Parathyroid adenoma (tissue), 2 donors: ENCODE measurements around the gene ACAA2.
"Not testable (repeated sequence)": the region's sequence is repeated elsewhere in the genome, so short reads cannot be mapped to it uniquely, and the experiment has no call there.

Source experiments
- H2AFZ ChIP-seq: fragments of 300-600 bp; sonication (generic); one replicate; pipeline ENCODE4 v1.7.0; 2017; ENCODE audit warnings: antibody characterized with exemption, mild to moderate bottlenecking
- H3K27ac ChIP-seq: fragments of 300-600 bp; sonication (generic); one replicate; pipeline ENCODE4 v1.7.0; 2017
- H3K27me3 ChIP-seq: fragments of 300-600 bp; sonication (generic); one replicate; pipeline ENCODE4 v1.7.0; 2017; ENCODE audit warnings: low read length; ENCODE audit not compliant: control insufficient read depth, insufficient read depth
- H3K36me3 ChIP-seq: fragments of 300-600 bp; sonication (generic); one replicate; pipeline ENCODE4 v1.7.0; 2017; ENCODE audit warnings: low read length; ENCODE audit not compliant: control insufficient read depth, insufficient read depth
- H3K4me1 ChIP-seq: fragments of 300-600 bp; sonication (generic); one replicate; pipeline ENCODE4 v1.7.0; 2017; ENCODE audit warnings: control low read depth
- H3K4me2 ChIP-seq: fragments of 300-600 bp; sonication (generic); one replicate; pipeline ENCODE4 v1.7.0; 2017; ENCODE audit warnings: low read length
- H3K4me3 ChIP-seq: fragments of 300-600 bp; sonication (generic); one replicate; pipeline ENCODE4 v1.7.0; 2017; ENCODE audit warnings: low read depth, low read length
- H3K79me2 ChIP-seq: fragments of 300-600 bp; sonication (generic); one replicate; pipeline ENCODE4 v1.7.0; 2017; ENCODE audit warnings: control low read depth
- H3K9ac ChIP-seq: fragments of 300-600 bp; sonication (generic); one replicate; pipeline ENCODE4 v1.7.0; 2017; ENCODE audit warnings: mild to moderate bottlenecking
- H3K9me3 ChIP-seq: fragments of 300-600 bp; sonication (generic); one replicate; pipeline ENCODE4 v1.7.0; 2017; ENCODE audit warnings: low read length; ENCODE audit not compliant: control insufficient read depth
- CTCF ChIP-seq: fragments of 300-600 bp; sonication (generic); IDR thresholded peaks from one replicate; pipeline ENCODE4 v1.7.0; 2017; ENCODE audit warnings: antibody characterized with exemption, mild to moderate bottlenecking
- donor health status: primary hyperparathyroidism.

The ACAA2 gene

DNA sequence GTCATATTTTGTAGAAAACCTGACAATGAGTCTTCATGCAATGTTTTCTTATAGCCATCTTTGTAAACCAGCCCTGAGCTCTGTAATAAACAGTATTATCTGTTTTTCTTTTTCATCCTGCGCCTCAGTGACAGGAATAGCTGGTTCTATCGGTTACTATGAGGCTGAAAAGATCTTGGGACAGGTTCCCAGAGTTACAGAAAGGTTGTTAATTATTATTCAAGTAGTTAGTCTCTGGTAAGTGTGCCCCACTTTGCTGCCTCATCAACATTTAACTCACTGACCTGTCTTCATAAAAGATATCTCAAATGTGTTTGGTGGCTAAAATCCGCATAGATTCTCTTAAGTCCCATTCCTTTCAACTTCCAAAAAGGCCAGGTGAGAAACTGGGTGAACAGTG, 18.6 kb downstream of the ACAA2 start:
- Histone ChIP-seq H3K27me3 (no peaks in the 10 kb centered on the region), H3K36me3 (no peaks in the 10 kb centered on the region), H3K9me3 (no peaks in the 10 kb centered on the region), H2AFZ (no peak overlapping the region), H3K79me2 (no peaks in the 10 kb centered on the region), H3K4me1 (no peaks in the 10 kb centered on the region), H3K27ac (no peak overlapping the region), H3K4me3 (no peak overlapping the region), H3K9ac (no peak overlapping the region), H3K4me2 (no peak overlapping the region)
- TF ChIP-seq CTCF, result no peak

- not testable (repeated sequence) for H3K4me2 ChIP-seq, H3K36me3 ChIP-seq, H3K27ac ChIP-seq, H3K9me3 ChIP-seq, H2AFZ ChIP-seq, H3K79me2 ChIP-seq, H3K4me1 ChIP-seq, H3K27me3 ChIP-seq, H3K4me3 ChIP-seq, H3K9ac ChIP-seq
Measured at GRCh38 chr18:49789560-49790134, 23.7 kb downstream of the ACAA2 start.

DNA sequence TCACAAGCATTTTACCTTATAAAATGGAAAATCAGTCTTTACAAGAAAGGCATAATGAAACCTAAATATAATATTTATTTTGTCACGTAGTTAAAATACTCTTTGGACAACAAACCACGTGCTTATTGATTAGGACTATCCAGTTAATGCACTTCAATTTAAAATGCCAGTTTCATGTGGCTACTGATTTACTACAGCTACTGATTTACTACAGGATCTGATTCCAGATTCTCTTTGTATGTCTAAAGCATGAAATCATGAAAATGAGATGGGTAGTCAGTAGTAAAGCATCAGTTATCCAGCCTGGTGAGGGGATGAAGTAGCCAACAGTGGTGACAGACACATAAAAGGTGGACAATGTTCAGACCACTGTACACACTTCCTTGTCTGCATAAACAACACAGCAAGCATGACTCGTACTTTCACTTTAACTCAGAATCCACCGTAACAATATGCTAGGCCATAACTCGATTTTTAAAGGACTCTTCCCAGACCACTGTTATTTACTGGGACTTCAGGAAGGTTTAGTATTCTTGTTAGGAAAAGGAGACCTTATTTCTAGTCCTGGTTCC, 24.9 kb downstream of the ACAA2 start:
- Histone ChIP-seq H3K4me1 (no peaks in the 10 kb centered on the region), H3K4me3 (no peak overlapping the region), H3K9me3 (no peaks in the 10 kb centered on the region), H3K36me3 (no peaks in the 10 kb centered on the region), H2AFZ (no peak overlapping the region), H3K27me3 (no peaks in the 10 kb centered on the region), H3K4me2 (no peak overlapping the region), H3K9ac (no peak overlapping the region), H3K27ac (no peak overlapping the region), H3K79me2 (no peaks in the 10 kb centered on the region)
- TF ChIP-seq CTCF, result no peak

- Histone ChIP-seq H3K36me3 (no peaks in the 10 kb centered on the region), H3K4me1 (no peaks in the 10 kb centered on the region), H3K79me2 (no peaks in the 10 kb centered on the region), H3K27ac (no peak overlapping the region), H3K4me3 (no peak overlapping the region), H3K9ac (no peak overlapping the region), H3K27me3 (no peaks in the 10 kb centered on the region), H2AFZ (no peak overlapping the region), H3K9me3 (no peaks in the 10 kb centered on the region), H3K4me2 (no peak overlapping the region)
- TF ChIP-seq CTCF, result no peak
Measured at GRCh38 chr18:49786019-49786720, 27.2 kb downstream of the ACAA2 start.

- Histone ChIP-seq H3K27me3 (no peaks in the 10 kb centered on the region), H3K36me3 (no peaks in the 10 kb centered on the region)
Measured at GRCh38 chr18:49784427-49785185, 28.7 kb downstream of the ACAA2 start.

DNA sequence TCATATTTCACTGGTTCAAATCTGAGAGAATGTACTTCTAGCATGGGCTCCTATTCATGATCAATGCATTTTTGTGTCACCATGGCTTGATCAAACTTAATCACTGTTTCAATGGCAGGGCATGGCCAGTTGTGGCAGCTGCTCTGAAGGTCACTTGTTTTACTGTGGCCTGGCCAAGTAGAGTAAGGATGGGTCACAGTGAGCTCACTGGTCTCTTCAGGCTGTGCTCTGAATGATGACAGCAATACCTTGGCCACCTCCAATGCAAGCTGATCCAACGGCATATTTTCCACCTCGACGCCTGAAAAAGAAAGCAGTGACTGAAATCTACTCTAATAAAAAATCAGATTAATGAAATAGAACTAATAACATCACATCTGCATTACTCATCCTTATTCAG, 29.7 kb downstream of the ACAA2 start:
- not testable (repeated sequence) for H3K36me3 ChIP-seq, H2AFZ ChIP-seq, H3K27ac ChIP-seq

More at GRCh38 chr18:49784427-49785185, 28.7 kb downstream of the ACAA2 start:
- H2AFZ ChIP-seq, result no peak overlapping the region
- H3K9me3 ChIP-seq, result no peaks in the 10 kb centered on the region
- H3K79me2 ChIP-seq, result no peaks in the 10 kb centered on the region
- H3K27ac ChIP-seq, result no peak overlapping the region
- H3K9ac ChIP-seq, result no peak overlapping the region
- no peak overlapping the region for H3K4me3 ChIP-seq
- TF ChIP-seq CTCF, result no peak
- H3K4me2 ChIP-seq, result no peak overlapping the region
- no peaks in the 10 kb centered on the region for H3K4me1 ChIP-seq

More for the DNA sequence above, 29.7 kb downstream of the ACAA2 start:
- H3K27me3 ChIP-seq, H3K9ac ChIP-seq, H3K4me2 ChIP-seq, H3K4me3 ChIP-seq, H3K79me2 ChIP-seq, H3K9me3 ChIP-seq, H3K4me1 ChIP-seq: not testable (repeated sequence)
